ENCODE data around the gene ENTPD8. TPM values are rescaled to one million over a fixed set of nuclear protein-coding genes. Genes with fewer than 3 reads are reported as not detected.

Gene ENTPD8
- total RNA-seq, 1 experiment from 2014 or later = not detected

- no peaks in the 10 kb centered on the region for H4K20me1 ChIP-seq (ENCODE audit: low read length)
- H3K79me2 ChIP-seq (ENCODE audit: low read length) = peaks cover 13% of the 10 kb centered on the region; the same call in 1 of the 2 replicates
- H3F3A ChIP-seq (ENCODE audit: low read length, unreplicated experiment) = no peaks in the 10 kb centered on the region
- intact Hi-C loops (cut with micrococcal nuclease) = no loop called here
- H2AFZ ChIP-seq (ENCODE audit: low read length) = no peak overlapping the region
- H3K4me1 ChIP-seq (ENCODE audit: insufficient read depth, low read length) = peaks cover 4% of the 10 kb centered on the region; the same call in 1 of the 2 replicates
- H3K9me2 ChIP-seq (replicated peaks; ENCODE audit: low read length) = no peaks in the 10 kb centered on the region
- no peak for DNase-seq
- H3K27ac ChIP-seq (ENCODE audit: low read length) = no peak overlapping the region
- no peak for TF ChIP-seq EZH2 (IDR thresholded peaks at IDR 0.05; ENCODE audit: low read length, unreplicated experiment)
- no peak for TF ChIP-seq CTCF (conservative IDR thresholded peaks at IDR 0.05; ENCODE audit: low read depth, low read length)
- TF ChIP-seq EZH2phosphoT487 (IDR thresholded peaks at IDR 0.05; ENCODE audit: borderline replicate concordance, low read length) = no peak
- ChIA-PET POLR2A (ENCODE audit: unreplicated experiment) (no interaction called here), CTCF (no interaction called here)
- no TSS peak for BruUV-seq (replicated peaks)
- H3K9me3 ChIP-seq (ENCODE audit: low read length) = no peaks in the 10 kb centered on the region
- ATAC-seq = no peak
- H3K36me3 ChIP-seq (ENCODE audit: low read depth, low read length) = no peaks in the 10 kb centered on the region
- no peak overlapping the region for H3K4me3 ChIP-seq (ENCODE audit: low read length)
- H3K27me3 ChIP-seq (ENCODE audit: low read length) = no peaks in the 10 kb centered on the region
- no peak overlapping the region for H3K9ac ChIP-seq (ENCODE audit: low read length)
- H3K4me2 ChIP-seq (ENCODE audit: low read length) = no peak overlapping the region
Measured at GRCh38 chr9:137456061-137456863, 15.1 kb upstream of the ENTPD8 start.

GRCh38 chr9:137455359-137455991, 14.3 kb upstream of the ENTPD8 start:
- no TSS peak for BruUV-seq (replicated peaks)
- H3K9me3 ChIP-seq (ENCODE audit: low read length) = no peaks in the 10 kb centered on the region
- H3K4me2 ChIP-seq (ENCODE audit: low read length) = no peak overlapping the region
- POLR2A ChIA-PET (ENCODE audit: unreplicated experiment) = no interaction called here
- TF ChIP-seq EZH2 (IDR thresholded peaks at IDR 0.05; ENCODE audit: low read length, unreplicated experiment) (no peak), CTCF (conservative IDR thresholded peaks at IDR 0.05; ENCODE audit: low read depth, low read length) (no peak), EZH2phosphoT487 (IDR thresholded peaks at IDR 0.05; ENCODE audit: borderline replicate concordance, low read length) (no peak)
- H3K79me2 ChIP-seq (ENCODE audit: low read length) = peaks cover 13% of the 10 kb centered on the region; the same call in 1 of the 2 replicates
- no peak overlapping the region for H2AFZ ChIP-seq (ENCODE audit: low read length)
- no peak for ATAC-seq
- no peaks in the 10 kb centered on the region for H3K9me2 ChIP-seq (replicated peaks; ENCODE audit: low read length)
- CTCF ChIA-PET = no interaction called here
- no peaks in the 10 kb centered on the region for H4K20me1 ChIP-seq (ENCODE audit: low read length)
- intact Hi-C loops (cut with micrococcal nuclease) = no loop called here
- no peak for DNase-seq
- H3K4me3 ChIP-seq (ENCODE audit: low read length) = no peak overlapping the region
- H3K27me3 ChIP-seq (ENCODE audit: low read length) = no peaks in the 10 kb centered on the region
- no peaks in the 10 kb centered on the region for H3F3A ChIP-seq (ENCODE audit: low read length, unreplicated experiment)
- peaks cover 4% of the 10 kb centered on the region; the same call in 1 of the 2 replicates for H3K4me1 ChIP-seq (ENCODE audit: insufficient read depth, low read length)
- H3K9ac ChIP-seq (ENCODE audit: low read length) = no peak overlapping the region
- no peaks in the 10 kb centered on the region for H3K36me3 ChIP-seq (ENCODE audit: low read depth, low read length)
- H3K27ac ChIP-seq (ENCODE audit: low read length) = no peak overlapping the region
